MM.1S (cell line): ENCODE data around the gene EIF4A3.
"Not testable (repeated sequence)": the region's sequence is repeated elsewhere in the genome, so short reads cannot be mapped to it uniquely, and the experiment has no call there.

ENCODE experiments used
- CTCF ChIP-seq: fragments of 300-600 bp; sonication (generic); IDR thresholded peaks from 2 replicates; pipeline ENCODE4 v1.5.1; 2016; ENCODE audit warnings: antibody characterized with exemption, low read length, mixed read lengths
- EZH2 ChIP-seq: fragments of 300-600 bp; sonication (generic); optimal IDR thresholded peaks from 2 replicates; pipeline ENCODE3; 2017; ENCODE audit warnings: low read depth, mild to moderate bottlenecking, antibody characterized with exemption, low read length, mixed read lengths

- TF ChIP-seq CTCF, EZH2: not testable (repeated sequence)
Measured at GRCh38 chr17:80155600-80155999, 8.7 kb upstream of the EIF4A3 start.
